ENCODE data around the gene ACTN4.

DNA sequence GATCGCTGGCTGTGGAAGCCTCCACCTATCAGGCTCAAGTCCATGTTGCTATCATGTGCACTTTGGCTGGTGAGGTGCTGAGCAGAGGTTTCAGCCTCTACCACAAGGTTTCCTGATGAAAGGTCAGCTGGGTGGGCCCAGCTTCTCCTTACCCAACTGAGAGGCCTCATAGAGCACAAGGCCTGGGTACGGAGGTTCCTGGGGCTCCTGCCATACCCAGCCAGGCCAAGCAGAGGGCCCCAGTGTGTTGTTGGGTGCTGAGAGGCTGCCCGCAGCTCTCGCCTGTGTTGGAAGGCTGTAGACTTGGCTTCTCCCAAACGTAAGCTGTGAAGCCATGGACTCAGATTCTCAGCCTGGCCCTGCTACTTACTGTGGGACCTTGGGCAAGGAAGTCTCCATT, 28.2 kb downstream of the ACTN4 start:
- TF ChIP-seq CTCF (IDR thresholded peaks at IDR 0.05; ENCODE audit: extremely low read depth in 1 of 2, insufficient read depth in 1 of 2, low read depth in 1 of 2, low read length in 2 of 2) (no peak), JUN (IDR thresholded peaks at IDR 0.05; ENCODE audit: borderline replicate concordance, insufficient read depth, insufficient read length, low read depth) (no peak), EZH2 (IDR thresholded peaks at IDR 0.05; ENCODE audit: borderline replicate concordance, low read depth, low read length, severe bottlenecking) (no peak), POLR2A (IDR thresholded peaks at IDR 0.05; ENCODE audit: low read depth, low read length) (no peak), FOS (IDR thresholded peaks at IDR 0.05; ENCODE audit: borderline replicate concordance, insufficient read depth, low read length) (no peak), GATA2 (IDR thresholded peaks at IDR 0.05; ENCODE audit: insufficient read depth, insufficient read length, low read depth, low read length) (no peak), MYC (IDR thresholded peaks at IDR 0.05; ENCODE audit: low read depth, low read length) (no peak), POLR2AphosphoS5 (IDR thresholded peaks at IDR 0.05; ENCODE audit: insufficient read depth, low read depth, low read length) (no peak)
- TF ChIP-seq, protein P1, sequence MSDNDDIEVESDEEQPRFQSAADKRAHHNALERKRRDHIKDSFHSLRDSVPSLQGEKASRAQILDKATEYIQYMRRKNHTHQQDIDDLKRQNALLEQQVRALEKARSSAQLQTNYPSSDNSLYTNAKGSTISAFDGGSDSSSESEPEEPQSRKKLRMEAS (IDR thresholded peaks at IDR 0.05; ENCODE audit: insufficient read depth, insufficient read length) = no peak
